GM20431 (cell line): ENCODE results near the gene P2RX7.
"Not testable (repeated sequence)": the region's sequence is repeated elsewhere in the genome, so short reads cannot be mapped to it uniquely, and the experiment has no call there.

Experiments
- in situ Hi-C: fragments of 300-500 bp; cut with MseI, MboI; formaldehyde crosslinking; loops from one replicate; pipeline ENCODE4 v1.15.0; 2020; ENCODE audit warnings: low sequenced_read_pairs; ENCODE audit not compliant: unreplicated experiment

Gene P2RX7

DNA sequence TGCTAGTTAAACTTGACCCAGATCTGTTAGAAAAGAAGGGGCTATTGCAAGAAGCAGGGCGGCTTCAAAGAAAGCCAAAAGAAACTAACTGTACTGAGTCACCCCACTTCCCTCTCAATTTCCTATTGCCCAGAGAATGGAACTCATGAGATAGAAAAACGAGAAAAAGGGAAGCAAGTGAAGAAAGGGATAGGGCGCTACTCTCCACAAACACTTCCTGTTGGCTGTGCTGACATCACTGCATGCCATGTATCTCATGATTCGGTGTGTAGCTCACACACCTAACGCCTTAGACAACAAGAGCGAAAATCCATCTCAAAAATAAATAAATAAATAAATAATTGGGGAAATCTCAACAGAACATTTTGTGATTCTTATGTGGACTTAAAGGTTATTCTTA lies 64.2 kb downstream of the P2RX7 start:
- in situ Hi-C loops: no loop called here

GRCh38 chr12:121198949-121199348 lies 66.3 kb downstream of the P2RX7 start:
- in situ Hi-C loops: no loop called here

DNA sequence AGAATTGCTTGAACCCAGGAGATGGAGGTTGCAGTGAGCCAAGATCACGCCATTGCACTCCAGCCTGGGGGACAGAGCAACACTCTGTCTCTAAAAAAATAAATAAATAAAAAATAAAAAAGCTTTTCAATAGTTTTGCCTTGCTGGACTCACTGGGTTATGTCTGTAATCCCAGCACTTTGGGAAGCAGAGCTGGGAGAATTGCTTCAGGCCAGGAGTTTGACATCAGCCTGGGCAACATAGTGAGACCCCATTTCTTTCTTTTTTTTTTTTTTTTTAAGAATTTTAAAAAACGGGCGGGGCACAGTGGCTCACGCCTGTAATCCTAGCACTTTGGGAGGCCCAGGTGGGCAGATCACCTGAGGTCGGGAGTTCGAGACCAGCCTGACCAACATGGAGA lies 68.5 kb downstream of the P2RX7 start:
- in situ Hi-C loops: not testable (repeated sequence)

GRCh38 chr12:121202407-121203355 lies 70.0 kb downstream of the P2RX7 start:
- in situ Hi-C loops: no loop called here

GRCh38 chr12:121203482-121203881 lies 70.8 kb downstream of the P2RX7 start:
- in situ Hi-C loops: no loop called here

- in situ Hi-C loops: no loop called here
These were observed 72.8 kb downstream of the P2RX7 start for GRCh38 chr12:121205491-121205890.

DNA sequence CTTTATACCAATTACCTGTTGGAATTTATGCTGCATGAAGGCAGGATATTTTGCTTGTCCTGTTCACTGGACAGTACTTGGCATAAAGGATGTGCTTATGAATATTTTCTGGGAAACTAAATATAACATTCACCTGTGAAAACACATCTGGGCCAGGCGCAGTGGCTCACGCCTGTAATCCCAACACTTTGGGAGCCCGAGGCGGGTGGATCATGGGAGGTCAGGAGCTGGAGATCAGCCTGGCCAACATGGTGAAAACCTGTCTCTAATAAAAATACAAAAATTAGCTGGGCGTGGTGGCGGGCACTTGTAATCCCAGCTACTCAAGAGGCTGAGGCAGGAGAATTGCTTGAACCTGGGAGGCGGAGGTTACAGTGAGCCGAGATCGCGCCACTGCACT lies 75.9 kb downstream of the P2RX7 start:
- in situ Hi-C loops: not testable (repeated sequence)

- in situ Hi-C loops: no loop called here
These were observed 76.5 kb downstream of the P2RX7 start for GRCh38 chr12:121209221-121209620.

DNA sequence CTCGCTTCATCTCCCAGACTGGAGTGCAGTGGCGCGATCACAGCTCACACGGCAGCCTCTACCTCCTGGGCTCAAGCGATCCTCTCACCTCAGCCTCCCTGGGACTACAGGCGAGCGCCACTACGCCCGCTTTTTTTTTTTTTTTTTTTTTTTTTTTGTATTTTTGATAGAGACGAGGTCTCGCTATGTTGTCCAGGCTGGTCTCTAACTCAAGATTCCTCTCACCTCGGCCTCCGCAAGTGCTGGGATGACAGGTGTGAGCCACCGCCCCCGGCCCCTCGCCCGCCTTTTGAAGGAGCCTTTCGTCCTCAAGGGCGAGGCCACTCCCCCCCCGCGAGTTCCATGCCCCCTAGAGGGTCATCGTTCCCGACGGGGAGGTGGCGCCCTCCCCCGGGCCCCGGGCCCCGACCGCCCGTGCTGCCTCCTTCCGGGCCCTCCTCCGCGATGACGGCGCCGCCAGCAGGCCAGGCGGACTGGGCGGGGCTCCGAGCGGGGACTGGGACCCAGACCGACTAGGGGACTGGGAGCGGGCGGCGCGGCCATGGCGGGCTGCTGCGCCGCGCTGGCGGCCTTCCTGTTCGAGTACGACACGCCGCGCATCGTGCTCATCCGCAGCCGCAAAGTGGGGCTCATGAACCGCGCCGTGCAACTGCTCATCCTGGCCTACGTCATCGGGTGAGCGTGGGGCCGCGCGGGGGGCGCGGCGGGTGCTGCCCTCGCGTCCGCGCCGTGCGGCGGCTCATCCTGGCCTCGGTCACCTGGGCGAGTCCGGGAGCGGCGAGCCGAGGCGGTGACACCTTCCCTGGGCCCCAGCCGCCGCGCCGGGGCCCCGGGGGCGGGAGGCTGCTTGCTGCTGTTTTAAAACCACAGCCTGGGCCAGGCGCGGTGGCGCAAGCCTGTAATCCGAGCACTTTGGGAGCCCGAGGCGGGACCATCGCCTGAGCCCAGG lies 77.2 kb downstream of the P2RX7 start, which contains the start of gene P2RX4:
TSS of gene P2RX4 (plus strand) at position 506 of the 949 bp plus-strand sequence. CDS start at position 542, 36 bp downstream.
- in situ Hi-C loops: no loop called here

GRCh38 chr12:121212875-121213274 lies 80.2 kb downstream of the P2RX7 start:
- in situ Hi-C loops: no loop called here

DNA sequence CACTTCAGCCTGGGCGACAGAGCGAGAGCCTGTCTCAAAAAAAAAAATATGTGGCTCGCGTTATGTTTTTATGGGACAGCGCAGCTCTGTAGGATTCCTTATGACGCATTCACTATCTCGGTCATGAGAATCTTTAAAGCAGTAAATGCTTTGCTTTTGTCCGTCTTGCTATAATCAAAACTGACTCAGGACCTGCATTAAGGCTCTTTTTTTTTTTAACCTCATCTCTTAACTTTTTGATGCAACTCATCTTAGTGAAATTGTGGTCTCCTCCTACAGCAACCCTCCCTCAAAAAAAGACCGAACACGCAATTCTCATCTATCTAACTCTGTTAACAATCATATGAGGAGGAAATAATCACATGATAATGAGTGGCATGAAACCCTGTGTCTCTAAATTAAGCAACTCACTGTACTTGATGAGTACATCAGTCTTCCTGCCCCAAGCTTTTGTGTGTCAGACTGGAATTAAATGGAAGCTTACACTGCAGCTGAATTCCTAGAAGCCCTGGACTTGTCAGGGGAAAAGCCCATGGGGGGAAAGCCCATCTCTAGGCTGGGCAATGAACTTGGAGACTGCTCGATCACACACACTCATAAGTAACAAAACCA lies 81.6 kb downstream of the P2RX7 start:
- in situ Hi-C loops: no loop called here

GRCh38 chr12:121214855-121215745 lies 82.4 kb downstream of the P2RX7 start:
- in situ Hi-C loops: no loop called here

DNA sequence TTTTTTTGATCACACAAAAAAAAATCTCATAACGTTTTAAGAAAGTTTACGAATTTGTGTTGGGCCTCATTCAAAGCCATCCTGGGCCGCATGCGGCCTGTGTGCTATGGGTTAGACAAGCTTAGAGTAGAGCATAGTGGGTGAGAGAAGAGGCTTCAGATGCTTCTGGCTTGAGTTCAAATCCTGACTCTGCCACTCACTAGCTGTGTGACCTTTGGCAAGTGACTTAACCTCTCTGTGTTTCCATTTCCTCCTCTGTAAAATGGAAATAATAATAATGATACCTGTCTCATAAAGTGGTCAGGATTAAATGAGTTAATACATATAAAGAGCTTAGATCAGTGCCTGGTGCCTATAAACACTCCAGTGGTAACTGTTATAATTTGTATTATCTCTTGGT lies 83.4 kb downstream of the P2RX7 start:
- in situ Hi-C loops: no loop called here

DNA sequence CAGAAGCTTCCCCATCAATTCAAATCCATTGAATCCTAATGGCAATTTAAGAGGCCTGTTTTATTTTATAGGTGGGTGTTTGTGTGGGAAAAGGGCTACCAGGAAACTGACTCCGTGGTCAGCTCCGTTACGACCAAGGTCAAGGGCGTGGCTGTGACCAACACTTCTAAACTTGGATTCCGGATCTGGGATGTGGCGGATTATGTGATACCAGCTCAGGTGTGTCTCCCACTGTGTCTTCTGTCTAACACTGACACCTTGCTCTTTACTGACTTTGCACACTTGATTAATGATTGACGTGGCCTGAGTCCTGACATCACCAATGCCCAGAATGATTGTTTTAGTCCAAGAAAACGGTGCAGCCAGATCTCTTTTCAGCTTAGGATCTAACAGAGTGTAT lies 84.4 kb downstream of the P2RX7 start:
- in situ Hi-C loops: no loop called here

DNA sequence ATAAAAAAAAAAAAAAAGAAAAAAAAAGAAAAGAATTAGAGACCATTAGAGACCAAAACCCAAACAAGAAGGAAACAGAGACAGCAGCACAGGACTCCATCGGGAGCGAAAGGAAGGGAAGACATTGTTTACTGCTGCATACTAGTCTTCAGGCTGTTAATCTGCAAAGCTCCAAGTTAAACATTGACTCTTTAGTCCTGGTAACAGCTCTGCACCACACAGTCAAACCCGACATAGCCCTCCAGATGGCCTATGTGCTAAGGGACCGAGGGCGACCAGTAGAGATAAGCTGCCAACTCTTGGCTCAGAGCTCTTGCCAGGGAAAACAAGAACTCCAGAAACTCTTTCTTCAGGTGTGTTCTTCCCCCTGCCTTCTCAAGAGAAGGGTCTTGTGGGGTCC lies 85.1 kb downstream of the P2RX7 start:
- in situ Hi-C loops: no loop called here

- in situ Hi-C loops: no loop called here
These were observed 86.1 kb downstream of the P2RX7 start for GRCh38 chr12:121218588-121219352.

GRCh38 chr12:121219353-121219986 lies 86.8 kb downstream of the P2RX7 start:
- in situ Hi-C loops: no loop called here

DNA sequence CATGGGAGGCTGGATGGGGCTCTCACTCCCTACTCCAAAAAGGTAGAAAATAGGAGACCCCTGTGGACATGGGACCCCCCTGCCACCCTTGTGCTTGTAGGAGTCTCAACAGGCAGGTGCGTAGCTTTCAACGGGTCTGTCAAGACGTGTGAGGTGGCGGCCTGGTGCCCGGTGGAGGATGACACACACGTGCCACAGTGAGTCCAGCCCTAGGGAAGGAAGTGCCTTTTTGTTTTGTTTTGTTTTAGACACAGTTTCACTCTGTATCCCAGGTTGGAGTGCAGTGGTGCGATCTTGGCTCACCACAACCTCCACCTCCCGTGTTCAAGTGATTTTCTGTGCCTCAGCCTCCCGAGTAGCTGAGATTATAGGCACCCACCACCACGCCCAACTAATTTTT lies 90.2 kb downstream of the P2RX7 start:
- in situ Hi-C loops: no loop called here
